HG03521 (cell line): ENCODE results near the gene JPH2.
"Not testable (repeated sequence)": the region's sequence is repeated elsewhere in the genome, so short reads cannot be mapped to it uniquely, and the experiment has no call there.

ENCODE experiments used
- ATAC-seq: cut with Tn5 transposase; IDR thresholded peaks from one replicate; pipeline ENCODE4 v1.9.1; 2021; ENCODE audit warnings: mild to moderate bottlenecking, moderate library complexity; ENCODE audit not compliant: unreplicated experiment

Gene JPH2

GRCh38 chr20:44187054-44187771 lies at the start of gene JPH2:
TSS of gene JPH2 (minus strand) at chr20:44187188. CDS start at chr20:44186705, 483 bp downstream.
- no peak for ATAC-seq

DNA sequence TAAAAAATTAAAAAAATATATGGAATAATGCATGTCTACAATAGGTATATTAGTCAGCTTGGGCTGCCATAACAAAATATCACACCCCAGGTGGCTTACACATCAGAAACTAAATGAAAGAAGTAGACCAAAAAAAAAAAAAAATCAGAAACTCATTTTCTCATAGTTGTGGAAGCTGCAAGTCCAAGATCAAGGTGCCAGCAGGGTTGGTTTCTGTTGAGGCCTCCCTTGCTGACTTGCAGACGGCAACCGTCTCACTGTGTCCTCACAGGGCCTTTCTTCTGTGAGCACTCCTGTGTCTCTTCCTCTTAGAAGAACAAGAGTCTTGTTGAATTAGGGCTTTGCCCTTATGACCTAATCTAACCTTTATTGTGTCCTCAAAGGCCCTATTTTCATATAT lies 48.7 kb upstream of the JPH2 start:
- no peak for ATAC-seq

DNA sequence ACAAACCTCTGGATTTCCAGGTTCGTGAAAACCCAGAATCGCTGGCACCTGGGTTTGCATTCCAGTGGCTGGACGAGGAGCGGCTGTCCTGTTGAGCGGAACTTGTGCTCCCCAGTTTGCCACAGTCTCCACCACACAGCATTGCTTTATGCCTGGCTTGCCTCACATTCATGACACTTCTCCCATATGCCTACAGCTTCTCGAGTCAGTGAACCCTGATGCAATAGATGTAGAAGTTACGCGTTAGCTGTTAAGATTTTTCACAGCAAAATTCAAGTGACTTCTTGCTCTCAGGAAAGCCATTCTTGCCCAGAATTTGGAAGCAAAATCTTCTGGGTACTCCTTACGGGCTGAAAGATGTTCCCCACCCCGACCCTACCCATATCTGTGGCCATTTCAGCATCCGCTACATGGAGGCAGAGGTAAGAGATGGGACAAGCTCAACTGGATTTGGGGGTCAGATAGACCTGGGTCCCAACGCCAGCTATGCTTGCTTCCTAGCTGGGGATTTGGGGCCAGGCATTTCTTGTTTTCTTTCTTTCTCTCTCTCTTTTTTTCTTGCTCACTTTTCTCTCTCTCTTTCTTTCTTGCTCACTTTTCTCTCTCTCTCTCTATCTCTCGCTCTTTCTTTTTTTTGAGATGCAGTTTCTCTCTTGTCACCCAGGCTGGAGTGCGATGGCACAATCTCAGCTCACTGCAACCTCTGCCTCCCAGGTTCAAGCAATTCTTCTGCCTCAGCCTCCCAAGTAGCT lies 47.8 kb upstream of the JPH2 start:
- no peak for ATAC-seq

GRCh38 chr20:44233436-44234016 lies 46.5 kb upstream of the JPH2 start:
- no peak for ATAC-seq

- not testable (repeated sequence) for ATAC-seq
These were observed 45.5 kb upstream of the JPH2 start for GRCh38 chr20:44232469-44232856.

DNA sequence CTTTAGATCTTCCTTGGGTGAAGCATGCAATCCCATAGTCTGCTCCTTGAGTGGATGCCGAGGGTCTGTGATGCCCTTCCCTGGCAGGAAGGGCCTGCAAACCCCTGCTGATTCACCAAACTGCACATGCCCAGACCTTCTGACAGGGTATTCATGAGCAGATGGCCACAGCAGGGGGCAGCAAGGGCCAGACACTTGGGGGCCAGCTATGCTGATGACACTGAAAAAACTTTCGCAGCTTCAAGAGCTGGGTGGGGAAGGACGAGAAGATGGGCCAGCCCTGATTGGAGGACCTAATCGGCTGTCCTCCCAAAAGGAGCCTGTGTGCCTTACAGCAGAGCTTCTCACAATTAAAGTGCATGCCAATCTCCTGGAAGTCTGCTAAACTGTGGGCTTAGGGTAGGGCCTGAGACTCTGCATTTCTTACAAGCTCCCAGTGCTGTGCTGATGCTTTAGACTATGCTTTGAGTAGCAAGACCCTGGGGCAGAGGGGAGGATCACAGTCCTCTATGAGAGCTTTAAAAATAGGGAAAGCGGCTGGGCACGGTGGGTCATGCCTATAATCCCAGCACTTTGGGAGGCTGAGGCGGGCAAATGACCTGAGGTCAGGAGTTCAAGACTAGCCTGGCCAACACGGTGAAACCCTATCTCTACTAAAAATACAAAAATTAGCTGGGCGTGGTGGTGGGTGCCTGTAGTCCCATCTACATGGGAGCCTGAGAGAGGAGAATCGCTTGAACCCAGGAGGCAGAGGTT lies 44.9 kb upstream of the JPH2 start:
- ATAC-seq = no peak

- ATAC-seq = no peak
These were observed 44.2 kb upstream of the JPH2 start for GRCh38 chr20:44231193-44231592.

GRCh38 chr20:44228465-44229258 lies 41.7 kb upstream of the JPH2 start:
- ATAC-seq = no peak

- ATAC-seq = no peak
These were observed 37.6 kb upstream of the JPH2 start for GRCh38 chr20:44224637-44225036.

DNA sequence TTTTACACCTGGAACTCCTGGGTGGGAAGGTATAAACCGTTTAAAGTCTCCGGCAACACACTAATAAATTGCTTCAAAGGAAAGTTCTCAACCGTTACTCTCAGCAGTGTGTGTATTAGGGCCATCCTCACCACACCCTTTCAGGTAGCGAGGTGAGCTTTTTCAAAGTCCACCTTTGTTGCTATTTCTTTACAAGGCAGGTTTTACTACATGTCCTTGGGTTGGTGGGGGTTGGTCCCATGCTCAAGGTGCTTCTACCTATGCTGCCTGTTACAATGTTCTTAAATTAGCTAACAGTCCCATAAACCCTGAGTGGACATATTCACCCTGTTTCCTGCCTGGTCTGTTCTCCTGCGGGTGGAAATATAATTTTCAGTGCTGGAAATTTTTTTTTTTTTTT lies 36.7 kb upstream of the JPH2 start:
- no peak for ATAC-seq

GRCh38 chr20:44222633-44223368 lies 35.8 kb upstream of the JPH2 start:
- no peak for ATAC-seq

DNA sequence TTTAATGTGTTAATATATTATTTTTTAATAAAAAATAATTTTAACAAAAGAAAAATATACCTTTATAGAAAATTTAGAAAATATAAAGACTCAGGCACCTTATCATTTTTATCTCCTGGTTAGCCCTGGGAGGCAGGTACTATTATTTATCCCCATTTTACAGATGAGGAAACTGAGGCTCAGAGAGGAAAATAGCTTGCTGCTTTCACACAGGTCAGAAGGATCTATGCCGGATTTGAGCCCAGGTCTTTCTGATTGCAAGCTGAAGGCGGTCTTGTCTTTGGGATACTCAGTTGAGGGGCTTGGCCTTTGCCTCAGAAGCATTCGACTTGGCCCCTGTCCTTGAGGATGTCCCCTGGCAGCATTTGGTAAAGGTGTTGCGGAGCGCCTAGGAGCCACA lies 35.0 kb upstream of the JPH2 start:
- no peak for ATAC-seq

GRCh38 chr20:44221368-44221954 lies 34.5 kb upstream of the JPH2 start:
- ATAC-seq = no peak

DNA sequence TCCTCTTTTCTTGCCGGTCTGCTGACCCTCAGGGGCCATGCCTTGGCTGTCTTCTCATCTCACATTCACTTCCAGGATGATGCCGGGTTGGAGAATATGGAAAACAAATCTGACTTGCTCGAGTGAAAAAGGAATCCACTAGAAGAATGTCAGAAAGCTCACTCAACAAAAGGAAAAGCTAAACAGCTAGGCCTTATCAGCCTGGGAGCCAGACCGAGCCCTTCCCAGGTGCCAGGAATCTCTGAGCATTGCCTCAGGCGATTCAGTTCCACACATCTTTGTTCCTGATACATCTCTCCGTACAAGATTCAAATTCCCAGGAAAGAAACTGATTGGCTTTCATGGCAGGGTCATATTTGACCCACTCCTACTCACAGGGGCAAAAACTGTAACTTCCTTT lies 32.8 kb upstream of the JPH2 start:
- no peak for ATAC-seq

GRCh38 chr20:44219170-44219730 lies 32.3 kb upstream of the JPH2 start:
- no peak for ATAC-seq

DNA sequence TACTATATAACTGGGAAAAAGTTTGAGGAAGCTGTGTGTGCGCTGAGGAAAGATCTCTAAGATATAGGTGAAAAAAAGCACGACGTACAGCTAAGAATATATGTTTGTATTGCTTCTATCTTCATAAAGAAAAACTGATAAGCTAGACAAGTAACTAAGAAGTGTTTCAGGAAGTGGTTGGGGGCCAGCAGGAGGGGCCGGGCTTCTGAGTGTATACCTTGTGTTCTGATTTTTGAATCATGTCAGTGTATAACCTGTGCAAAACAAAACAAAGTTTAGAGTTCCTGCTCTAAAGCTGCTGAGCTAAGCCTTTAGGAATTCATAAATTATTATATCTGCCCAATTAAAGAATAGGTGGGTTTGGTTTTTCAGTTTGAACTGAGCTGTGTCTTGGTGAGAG lies 31.5 kb upstream of the JPH2 start:
- no peak for ATAC-seq

- no peak for ATAC-seq
These were observed 30.5 kb upstream of the JPH2 start for GRCh38 chr20:44217342-44218092.

- no peak for ATAC-seq
These were observed 28.1 kb upstream of the JPH2 start for GRCh38 chr20:44215125-44215524.

GRCh38 chr20:44212792-44213191 lies 25.8 kb upstream of the JPH2 start:
- no peak for ATAC-seq
